ENCODE data around the gene CLEC11A. TPM values are rescaled to one million over a fixed set of nuclear protein-coding genes. Genes with fewer than 3 reads are reported as not detected.

The CLEC11A gene
- total and polyA plus RNA-seq, 4 donors, result 2.4 to 11.0 (median 5.5) TPM

DNA sequence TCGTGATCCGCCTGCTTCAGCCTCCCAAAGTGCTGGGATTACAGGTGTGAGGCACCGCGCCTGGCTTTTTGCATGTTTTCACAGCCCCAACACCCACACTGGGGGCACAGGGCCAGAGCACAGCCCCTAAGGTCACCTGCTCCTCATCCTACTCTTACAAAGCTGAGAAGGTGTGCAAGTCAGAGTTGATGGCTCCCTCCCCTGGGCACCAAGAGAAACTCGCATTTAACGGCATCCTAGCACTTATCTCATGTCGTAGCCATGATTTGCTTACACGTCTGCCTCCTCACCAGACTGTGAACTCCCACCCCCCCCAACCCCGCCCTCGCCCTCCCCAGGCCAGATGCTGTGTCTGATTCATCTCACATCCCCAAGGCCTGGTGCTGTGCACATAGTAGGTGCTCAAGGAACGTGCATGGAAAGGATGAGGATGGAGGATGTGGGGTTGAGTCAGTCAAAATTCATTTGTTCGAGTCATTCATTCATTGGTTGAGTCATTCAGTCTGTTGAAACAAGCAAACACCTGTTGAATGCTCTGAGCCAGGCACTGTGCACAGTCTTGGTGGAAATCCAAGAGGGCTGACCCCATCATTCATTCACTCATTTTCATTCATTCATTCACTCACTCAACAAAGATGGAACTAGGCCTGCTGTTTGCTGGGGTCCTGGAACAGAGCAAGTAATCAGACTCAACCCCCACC lies 14.8 kb upstream of the CLEC11A start:
- no peaks in the 10 kb centered on the region for H3K9me3 ChIP-seq (ENCODE audit: control insufficient read depth in 4 of 4, low read length in 3 of 4)
- H3K9ac ChIP-seq (ENCODE audit: low read depth in 1 of 2, low read length in 2 of 2), result no peak overlapping the region
- H3K4me1 ChIP-seq (ENCODE audit: control insufficient read depth in 4 of 4, insufficient read depth in 4 of 4, low read length in 3 of 4), result no peaks in the 10 kb centered on the region
- H3K27ac ChIP-seq (ENCODE audit: low read depth in 1 of 2, low read length in 2 of 2), result no peak overlapping the region
- DNase-seq (ENCODE audit: low spot score), result no peak
- H3K27me3 ChIP-seq (ENCODE audit: control insufficient read depth in 4 of 4, insufficient read depth in 4 of 4, low read length in 3 of 4), result peaks cover 0 to 9% (median 0%) of the 10 kb centered on the region in 4 donors
- TF ChIP-seq YY1 (IDR thresholded peaks at IDR 0.05), result no peak
- TF ChIP-seq FOXA1 (IDR thresholded peaks at IDR 0.05), result no peak
- TF ChIP-seq HNF4G (IDR thresholded peaks at IDR 0.05), result no peak
- H3K4me3 ChIP-seq (ENCODE audit: low read depth in 1 of 3, low read length in 3 of 3), result no peak overlapping the region
- no peaks in the 10 kb centered on the region for H3K36me3 ChIP-seq (ENCODE audit: control insufficient read depth in 4 of 4, insufficient read depth in 3 of 4, low read depth in 1 of 4, low read length in 3 of 4)
- 55% methylated on average over 12 of the region's 12 CpGs for WGBS

DNA sequence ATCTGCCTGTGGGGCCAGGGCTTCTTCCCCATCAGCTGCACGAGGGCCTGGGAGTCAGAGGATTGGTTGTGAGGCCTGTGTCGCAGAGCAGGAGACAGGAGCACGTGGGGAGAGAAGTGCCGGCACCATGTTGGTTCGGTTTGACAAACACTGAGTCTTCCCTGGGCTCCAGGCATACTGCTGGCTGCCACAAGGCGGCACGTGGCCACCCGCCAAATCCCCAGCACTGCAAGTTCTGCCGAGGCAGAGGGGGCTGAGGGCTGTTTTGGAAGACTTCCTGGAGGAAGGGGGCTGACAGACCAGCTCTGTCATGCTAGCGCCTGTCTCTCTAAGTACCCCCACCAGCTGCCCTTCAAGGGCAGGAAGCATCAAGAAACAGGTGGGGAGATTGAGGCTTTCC lies 13.1 kb upstream of the CLEC11A start:
- 45% methylated on average over 10 of the region's 10 CpGs for WGBS
- Histone ChIP-seq H3K27ac (ENCODE audit: low read depth in 1 of 2, low read length in 2 of 2) (no peak overlapping the region), H3K9ac (ENCODE audit: low read depth in 1 of 2, low read length in 2 of 2) (no peak overlapping the region), H3K4me3 (ENCODE audit: low read depth in 1 of 3, low read length in 3 of 3) (no peak overlapping the region), H3K36me3 (ENCODE audit: control insufficient read depth in 4 of 4, insufficient read depth in 3 of 4, low read depth in 1 of 4, low read length in 3 of 4) (no peaks in the 10 kb centered on the region), H3K4me1 (ENCODE audit: control insufficient read depth in 4 of 4, insufficient read depth in 4 of 4, low read length in 3 of 4) (no peaks in the 10 kb centered on the region), H3K9me3 (ENCODE audit: control insufficient read depth in 4 of 4, low read length in 3 of 4) (no peaks in the 10 kb centered on the region), H3K27me3 (ENCODE audit: control insufficient read depth in 4 of 4, insufficient read depth in 4 of 4, low read length in 3 of 4) (peaks cover 0 to 9% (median 0%) of the 10 kb centered on the region in 4 donors)
- DNase-seq (ENCODE audit: low spot score), result no peak
- TF ChIP-seq NR2F2 (IDR thresholded peaks at IDR 0.05) (no peak), FOXA1 (IDR thresholded peaks at IDR 0.05) (no peak), FOXA2 (IDR thresholded peaks at IDR 0.05) (no peak), ZBTB33 (IDR thresholded peaks at IDR 0.05) (no peak), EGR1 (IDR thresholded peaks at IDR 0.05; ENCODE audit: low read depth in 2 of 2) (no peak), HNF4A (conservative IDR thresholded peaks at IDR 0.05) (no peak), YY1 (IDR thresholded peaks at IDR 0.05) (no peak), GABPA (IDR thresholded peaks at IDR 0.05 in 1 of 2, conservative IDR thresholded peaks at IDR 0.05 in 1 of 2) (no peak)
- TF ChIP-seq, protein P1, sequence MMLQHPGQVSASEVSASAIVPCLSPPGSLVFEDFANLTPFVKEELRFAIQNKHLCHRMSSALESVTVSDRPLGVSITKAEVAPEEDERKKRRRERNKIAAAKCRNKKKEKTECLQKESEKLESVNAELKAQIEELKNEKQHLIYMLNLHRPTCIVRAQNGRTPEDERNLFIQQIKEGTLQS (IDR thresholded peaks at IDR 0.05), result no peak

- TF ChIP-seq ZBTB33 (IDR thresholded peaks at IDR 0.05) (no peak), CTCF (IDR thresholded peaks at IDR 0.05; ENCODE audit: low read depth, low read length, missing input control) (no peak), EGR1 (IDR thresholded peaks at IDR 0.05; ENCODE audit: low read depth in 2 of 2) (no peak), RXRA (IDR thresholded peaks at IDR 0.05) (no peak)
- H3K27ac ChIP-seq (ENCODE audit: low read depth in 1 of 2, low read length in 2 of 2), result no peak overlapping the region
- no peak for DNase-seq (ENCODE audit: low spot score)
- no peaks in the 10 kb centered on the region for H3K9me3 ChIP-seq (ENCODE audit: control insufficient read depth in 4 of 4, low read length in 3 of 4)
- peaks cover 0 to 9% (median 0%) of the 10 kb centered on the region in 4 donors for H3K27me3 ChIP-seq (ENCODE audit: control insufficient read depth in 4 of 4, insufficient read depth in 4 of 4, low read length in 3 of 4)
- H3K4me1 ChIP-seq (ENCODE audit: control insufficient read depth in 4 of 4, insufficient read depth in 4 of 4, low read length in 3 of 4), result no peaks in the 10 kb centered on the region
- WGBS, result 72% methylated on average over 5 of the region's 5 CpGs
- no peaks in the 10 kb centered on the region for H3K36me3 ChIP-seq (ENCODE audit: control insufficient read depth in 4 of 4, insufficient read depth in 3 of 4, low read depth in 1 of 4, low read length in 3 of 4)
- no peak overlapping the region for H3K4me3 ChIP-seq (ENCODE audit: low read depth in 1 of 3, low read length in 3 of 3)
- H3K9ac ChIP-seq (ENCODE audit: low read depth in 1 of 2, low read length in 2 of 2), result no peak overlapping the region
Measured at GRCh38 chr19:50710612-50711011, 12.6 kb upstream of the CLEC11A start.

Measured in liver (tissue), 9 donors.